GM18861 (cell line): Measurements from ENCODE around the gene PIEZO1.

ENCODE experiments used
- ATAC-seq: cut with Tn5 transposase; IDR thresholded peaks from one replicate; pipeline ENCODE4 v1.9.1; 2021; ENCODE audit not compliant: unreplicated experiment

The PIEZO1 gene

DNA sequence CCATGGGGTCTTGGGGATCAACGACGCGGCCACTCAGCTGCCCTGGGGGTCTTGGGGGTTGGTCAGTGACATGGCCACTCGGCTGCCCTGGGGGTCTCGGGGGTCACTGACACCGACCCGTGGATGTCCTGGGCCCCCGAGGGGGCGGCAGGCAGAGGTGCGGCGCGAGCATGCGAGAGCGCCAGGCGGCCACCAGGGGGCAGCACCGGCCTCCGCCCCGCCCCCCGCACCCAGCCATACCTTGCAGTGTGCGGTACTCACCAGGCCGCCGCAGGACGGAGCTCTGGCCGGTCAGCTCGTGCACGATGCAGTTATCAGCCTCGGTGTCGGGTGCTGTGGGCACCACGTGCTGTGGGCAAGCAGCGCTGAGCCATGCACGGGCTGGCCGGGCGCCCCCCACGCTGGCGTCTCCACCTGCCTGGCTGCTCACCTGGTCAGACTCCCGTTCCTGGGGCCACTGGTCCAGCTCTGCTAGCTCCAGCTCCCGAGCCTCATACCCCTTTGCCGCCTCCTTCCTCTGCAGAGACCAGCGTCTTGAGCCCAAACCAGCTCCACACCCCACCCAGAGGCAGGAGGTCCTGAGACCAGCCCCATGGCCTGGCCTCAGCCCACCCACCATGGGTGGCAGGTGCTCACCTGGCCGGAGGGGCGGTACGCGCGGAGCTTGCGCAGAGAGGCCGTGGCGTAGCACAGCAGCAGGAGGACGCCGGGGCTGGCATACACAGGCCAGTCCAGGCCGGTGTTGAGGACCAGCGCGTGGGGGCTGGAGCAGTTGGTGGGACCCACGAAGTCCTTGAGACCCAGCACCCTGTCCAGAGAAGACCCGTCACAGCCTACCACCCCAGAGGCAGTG is 47.5 kb downstream of the PIEZO1 start:
- no peak for ATAC-seq

DNA sequence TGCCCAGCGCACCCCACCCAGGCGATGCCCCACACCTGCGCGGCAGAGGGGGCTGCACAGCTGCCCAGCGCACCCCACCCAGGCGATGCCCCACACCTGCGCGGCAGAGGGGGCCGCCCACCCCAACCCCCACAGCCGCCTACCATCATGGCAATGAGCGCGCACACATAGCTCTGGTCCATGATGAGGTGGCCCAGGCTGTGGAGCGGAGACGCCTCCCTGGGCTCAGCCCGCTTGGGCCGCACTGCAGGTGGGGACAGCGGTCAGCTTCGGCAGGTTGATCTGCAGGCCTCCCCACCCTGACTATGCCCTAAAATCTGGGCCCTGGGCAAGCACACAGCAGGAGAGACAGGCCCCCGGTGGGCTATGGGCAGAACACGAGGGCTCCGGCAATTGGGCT is 48.5 kb downstream of the PIEZO1 start:
- ATAC-seq = no peak

DNA sequence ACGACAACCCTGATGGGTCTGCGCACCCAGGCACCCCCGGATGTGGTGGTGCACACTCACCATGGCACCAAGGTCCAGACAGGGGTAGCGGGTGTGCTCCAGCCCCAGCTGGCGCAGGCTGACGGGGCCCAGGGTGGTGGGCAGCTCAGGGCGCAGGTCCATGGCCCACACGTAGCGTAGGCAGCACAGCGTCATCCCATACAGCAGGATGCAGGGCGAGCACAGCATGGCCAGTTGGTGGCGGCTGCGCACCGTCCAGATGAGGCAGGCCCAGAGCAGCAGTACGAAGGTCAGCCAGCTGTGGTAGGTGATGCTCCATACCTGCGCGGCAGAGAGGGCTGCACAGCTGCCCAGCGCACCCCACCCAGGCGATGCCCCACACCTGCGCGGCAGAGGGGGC is 48.9 kb downstream of the PIEZO1 start:
- no peak for ATAC-seq

DNA sequence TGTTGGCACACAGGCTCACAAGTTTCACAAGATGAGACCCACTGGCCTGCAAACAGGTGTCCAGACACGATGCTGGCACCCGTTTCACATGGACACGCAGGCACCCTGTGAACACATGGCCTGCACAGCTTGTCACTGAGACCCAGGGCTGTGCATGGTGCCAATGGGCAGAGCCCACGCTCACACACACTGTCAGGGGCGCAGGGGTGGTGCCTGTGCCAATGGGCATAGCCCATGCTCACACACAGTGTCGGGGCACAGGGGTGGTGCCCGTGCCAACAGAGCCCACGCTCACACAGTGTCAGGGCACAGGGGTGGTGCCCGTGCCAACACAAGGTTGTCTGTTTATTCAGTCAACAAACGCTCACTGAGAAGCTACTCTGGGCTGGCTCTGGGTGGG is 49.4 kb downstream of the PIEZO1 start:
- ATAC-seq = no peak

DNA sequence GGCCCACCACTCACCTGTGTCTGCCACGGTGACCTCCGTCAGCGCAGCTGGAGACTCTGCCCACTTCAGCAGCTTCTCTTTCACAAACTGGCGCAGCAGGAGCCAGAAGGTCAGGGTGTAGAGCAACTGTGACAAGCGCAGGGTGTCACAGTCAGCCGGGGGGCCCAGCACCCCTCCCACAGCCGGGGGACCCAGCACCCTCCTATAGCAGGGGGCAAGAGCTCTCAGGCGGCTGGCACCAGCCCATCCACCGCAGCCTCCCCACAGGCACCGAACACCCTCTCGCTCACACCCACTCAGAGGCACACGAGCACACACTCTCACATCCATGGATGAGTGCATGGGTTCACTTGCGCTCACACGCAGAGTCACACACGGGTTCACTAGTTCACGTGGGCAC is 49.9 kb downstream of the PIEZO1 start:
- no peak for ATAC-seq

DNA sequence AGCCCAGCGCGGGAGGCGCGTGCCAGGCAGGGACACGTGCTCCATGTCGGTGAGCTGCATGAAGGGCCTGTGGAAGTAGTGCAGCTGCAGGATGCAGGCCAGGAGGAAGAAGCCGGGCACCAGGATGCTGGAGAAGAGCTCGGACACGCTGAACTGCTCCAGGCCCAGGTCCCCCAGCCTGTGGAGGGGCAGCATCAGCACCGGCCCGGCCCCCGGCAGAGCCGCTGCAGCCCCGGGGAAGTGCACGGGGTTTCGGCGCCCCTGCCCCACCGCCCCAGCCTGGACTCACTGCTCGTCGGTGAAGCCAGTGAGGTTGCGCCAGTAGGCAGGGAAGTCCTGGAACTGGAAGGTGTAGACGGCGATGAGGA is 50.7 kb downstream of the PIEZO1 start:
- no peak for ATAC-seq

DNA sequence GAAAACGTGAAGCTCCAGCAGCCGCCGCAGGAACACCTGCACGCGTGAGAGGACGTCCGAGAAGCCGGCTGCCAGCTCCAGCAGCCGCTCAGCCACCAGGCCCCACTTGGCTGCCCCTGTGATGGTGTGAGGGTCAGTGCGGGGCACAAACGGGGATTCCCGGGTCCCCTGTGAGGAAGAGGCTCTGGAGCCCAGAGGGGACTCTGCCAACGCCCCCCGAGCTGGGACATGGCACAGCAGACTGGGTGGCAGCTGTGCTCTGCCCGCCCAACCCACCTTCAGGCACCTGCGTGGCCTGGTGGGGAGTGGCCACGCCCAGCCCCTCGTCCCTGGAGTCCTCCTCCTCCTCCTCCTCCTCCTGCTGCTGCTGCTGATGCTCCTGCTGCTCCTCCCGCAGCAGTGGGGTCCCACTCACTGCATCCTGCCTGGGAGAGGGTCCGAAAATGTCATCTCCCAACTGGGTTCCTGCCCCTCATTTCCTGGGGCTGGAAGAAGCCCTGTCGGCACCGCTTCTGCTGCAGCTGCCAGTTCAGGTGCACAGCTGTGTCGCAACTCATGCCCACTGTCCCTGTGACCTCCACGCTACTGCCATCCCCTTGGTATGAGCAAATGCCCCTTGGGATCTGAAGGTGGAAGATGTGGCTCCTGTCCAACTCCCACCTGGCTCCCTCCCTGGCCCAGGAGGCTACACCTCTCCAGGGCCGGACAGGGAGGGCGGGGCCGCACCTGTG is 51.2 kb downstream of the PIEZO1 start:
- ATAC-seq = no peak

DNA sequence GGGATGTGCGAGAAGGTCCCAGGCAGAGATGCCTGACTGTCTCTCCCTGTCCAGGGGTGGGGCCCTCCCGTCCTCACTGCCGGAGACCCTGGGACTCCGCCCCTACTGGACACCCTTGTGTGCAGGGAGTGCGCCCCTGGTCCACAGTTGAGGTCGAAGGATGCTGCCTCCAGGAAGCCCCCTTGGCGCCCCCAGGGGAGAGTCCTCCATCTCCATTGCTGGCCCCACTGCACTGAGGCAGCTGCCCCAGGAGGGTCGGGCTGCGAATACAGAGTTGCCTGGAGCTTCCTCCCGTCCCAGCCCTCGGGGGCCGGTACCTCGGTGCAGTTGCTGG is 52.1 kb downstream of the PIEZO1 start:
- no peak for ATAC-seq

DNA sequence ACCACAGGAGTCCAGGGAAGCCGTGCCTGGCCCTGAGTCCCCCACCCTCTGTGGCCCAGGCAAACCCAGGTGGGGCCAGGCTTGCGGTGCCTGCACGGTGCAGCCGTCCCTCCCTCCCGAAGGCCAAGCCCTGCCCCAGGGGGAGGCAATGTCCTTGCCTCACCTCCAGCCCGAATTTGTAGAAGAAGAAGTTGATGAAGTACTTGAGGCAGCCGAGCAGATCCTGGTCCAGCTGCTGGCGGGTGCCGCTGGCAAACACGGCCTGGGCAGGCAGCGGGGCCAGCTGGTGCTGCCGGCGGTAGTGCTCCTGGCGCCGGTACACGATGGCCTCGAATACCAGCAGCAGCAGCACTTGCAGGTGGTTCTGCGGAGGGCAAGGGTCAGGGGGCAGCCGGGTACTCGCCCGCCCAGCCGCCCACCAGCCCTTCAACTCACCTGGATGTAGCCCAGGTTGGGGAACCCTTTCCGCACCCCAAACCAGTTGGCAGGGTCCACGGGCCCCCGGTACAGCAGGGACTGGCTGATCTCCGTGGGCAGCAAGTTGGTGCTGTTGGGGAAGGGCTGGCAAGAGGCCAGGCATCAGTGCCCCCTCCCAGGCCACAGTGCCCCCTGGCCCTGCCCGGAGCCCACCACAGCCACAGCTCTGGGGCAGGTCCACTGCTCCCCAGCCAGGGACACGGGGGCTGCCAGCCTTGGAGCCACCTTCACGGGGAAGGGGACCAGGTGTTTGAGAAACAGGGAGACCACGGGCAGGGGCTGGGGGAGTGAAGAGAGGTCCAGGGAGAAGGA is 52.7 kb downstream of the PIEZO1 start:
- no peak for ATAC-seq

DNA sequence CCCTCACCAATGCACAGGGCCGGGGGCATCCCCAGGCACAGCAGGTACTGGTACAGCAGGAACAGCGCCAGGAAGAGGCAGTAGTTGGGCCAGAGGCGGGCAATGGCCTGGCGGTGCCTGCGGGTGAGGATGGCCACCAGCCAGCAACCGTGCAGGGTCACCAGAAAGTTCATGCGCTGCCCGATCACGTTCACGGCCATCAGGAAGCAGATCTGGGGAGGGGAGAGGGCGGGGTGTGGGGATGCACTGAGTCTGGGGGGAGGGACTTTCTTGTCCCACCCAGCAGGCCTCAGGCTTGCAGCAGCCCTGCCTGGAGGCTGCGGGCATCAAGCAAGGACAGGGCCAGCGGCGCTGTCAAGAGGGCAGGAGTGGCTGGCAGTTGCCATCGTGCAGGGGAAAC is 53.3 kb downstream of the PIEZO1 start:
- no peak for ATAC-seq

DNA sequence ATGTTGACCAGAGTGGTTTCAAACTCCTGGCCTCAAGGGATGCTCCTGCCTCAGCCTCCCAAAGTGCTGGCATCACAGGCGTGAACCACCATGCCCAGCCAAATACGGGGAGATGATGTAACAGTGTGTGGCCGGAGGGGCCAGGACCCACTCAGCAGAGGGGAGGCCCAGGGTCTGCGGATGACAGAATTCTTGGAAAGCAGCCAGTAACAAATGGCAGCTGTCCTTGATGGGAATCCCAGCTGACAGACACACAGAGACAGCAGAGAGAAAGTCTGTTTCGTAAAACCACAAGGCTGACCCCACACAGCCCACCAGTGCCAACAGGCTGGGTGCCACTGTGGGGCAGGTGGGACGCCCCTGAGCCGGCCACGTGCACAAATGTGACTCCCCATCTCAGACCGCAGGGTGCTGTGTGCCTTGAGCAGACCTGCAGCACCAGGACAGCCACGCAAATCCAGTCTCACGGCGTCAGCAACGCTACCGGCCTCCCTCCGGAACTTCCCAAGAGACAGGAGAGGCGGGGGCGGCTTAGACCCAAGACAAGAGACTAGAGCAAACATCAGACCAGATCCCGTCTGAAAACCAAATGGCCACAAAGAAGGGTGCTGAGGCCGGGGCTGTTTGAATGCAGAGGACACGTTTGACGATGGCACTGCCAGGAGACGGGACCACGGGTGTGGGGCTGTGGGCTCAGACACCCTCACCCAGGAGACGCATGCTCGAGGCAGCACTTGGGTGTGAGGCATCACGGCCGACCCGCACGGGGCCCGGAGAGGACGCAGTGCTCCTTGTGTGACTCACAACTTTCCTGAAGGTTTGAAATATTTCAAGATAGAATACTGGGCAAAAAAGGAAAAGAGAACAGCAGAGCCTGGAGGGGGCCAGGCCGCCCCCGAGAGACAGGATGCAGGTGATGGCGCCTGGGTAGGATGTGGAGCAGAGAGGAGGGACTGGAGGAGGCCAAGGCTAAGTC is 54.1 kb downstream of the PIEZO1 start:
- ATAC-seq = no peak

DNA sequence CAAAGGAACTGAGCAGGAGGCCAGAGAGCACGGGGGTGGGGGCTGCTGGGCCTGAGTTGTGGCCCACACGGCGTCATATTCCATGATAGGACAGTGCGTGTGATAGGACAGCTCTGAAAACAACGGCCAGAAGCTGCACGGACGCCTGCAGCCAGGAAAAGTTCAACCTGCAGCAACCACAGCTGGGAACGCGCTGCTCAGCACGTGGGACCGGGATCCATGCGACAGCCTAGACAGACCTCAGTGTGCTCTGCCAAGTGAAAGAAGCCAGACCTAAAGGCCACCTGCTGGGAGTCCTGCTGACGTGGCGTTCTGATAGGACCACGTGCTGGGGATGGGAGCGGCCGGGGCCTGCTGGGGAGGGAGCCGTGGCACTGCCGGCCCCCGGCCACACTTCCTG is 57.1 kb downstream of the PIEZO1 start:
- ATAC-seq = no peak

DNA sequence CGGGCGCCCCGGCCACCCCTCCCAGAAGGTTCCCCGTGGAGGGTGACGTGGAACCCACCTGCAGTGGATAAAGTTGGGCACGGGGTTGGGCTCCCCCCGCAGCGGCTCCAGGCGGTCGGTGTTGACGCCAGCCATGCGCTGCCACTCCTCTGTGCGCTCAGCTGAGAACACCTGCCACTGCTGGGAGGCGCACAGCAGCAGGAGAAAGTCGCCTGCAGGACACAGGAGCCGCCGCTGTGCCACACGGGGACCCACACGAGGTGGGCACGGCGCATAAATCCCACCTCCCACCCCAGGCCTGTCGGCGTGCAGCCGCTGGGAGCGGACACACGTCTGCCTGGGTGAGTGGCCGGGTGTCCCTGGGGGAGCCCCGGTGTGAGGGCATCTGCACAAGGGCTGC is 58.0 kb downstream of the PIEZO1 start:
- ATAC-seq = no peak

DNA sequence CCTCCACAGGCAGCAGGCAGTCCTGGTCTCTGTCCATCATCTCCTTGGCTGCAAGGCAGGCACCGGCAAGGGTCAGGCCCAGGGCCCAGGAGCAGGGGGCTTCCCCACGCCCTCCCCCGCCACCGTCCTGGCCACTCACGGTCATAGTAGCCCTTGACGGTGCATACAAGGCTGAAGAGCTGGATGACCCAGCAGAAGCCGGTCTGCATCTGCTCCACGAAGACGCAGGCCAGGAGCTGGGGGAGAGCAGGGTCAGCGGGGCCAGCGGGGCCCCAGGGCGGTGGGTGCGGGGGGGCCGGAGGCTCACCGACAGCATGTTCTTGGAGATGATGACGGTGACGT is 58.6 kb downstream of the PIEZO1 start:
- ATAC-seq = no peak

DNA sequence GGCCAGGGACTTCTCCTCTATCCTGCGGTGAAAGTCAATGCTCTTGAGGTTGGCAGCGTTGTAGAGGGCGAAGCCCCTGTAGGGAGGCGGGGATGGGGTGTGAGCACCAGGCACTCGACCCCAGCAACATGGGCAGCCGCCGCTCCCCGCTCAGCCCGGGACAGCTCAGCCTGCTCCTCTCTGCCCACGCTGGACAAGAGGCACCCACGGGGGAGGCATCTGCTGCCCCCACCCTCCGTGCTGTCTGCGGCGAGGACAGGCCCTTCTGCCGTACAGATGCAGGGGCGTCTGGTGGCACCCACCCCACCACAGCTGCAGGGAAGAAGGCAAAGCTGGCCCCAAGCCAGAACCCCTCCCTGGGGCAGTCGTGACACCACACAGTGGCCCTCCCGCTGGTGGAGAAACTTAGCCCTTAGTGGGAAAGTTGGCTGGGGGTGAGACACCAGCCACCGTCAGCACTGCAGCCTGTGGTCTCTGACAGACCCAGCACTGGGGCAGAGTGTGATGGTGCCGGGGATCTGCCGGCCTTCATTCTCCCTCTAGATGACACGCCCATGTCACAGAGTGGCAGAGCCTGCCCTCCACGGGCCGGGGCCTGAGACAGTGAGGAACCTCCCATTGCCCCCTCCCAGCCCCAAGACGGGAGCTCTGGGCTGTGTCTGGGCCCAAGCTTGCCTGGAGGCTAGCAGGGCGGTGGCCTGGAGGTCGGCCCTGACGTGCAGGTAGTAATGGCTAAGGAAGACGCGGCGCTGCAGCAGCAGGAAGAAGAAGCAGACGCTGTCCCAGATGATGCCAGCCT is 59.2 kb downstream of the PIEZO1 start:
- no peak for ATAC-seq

DNA sequence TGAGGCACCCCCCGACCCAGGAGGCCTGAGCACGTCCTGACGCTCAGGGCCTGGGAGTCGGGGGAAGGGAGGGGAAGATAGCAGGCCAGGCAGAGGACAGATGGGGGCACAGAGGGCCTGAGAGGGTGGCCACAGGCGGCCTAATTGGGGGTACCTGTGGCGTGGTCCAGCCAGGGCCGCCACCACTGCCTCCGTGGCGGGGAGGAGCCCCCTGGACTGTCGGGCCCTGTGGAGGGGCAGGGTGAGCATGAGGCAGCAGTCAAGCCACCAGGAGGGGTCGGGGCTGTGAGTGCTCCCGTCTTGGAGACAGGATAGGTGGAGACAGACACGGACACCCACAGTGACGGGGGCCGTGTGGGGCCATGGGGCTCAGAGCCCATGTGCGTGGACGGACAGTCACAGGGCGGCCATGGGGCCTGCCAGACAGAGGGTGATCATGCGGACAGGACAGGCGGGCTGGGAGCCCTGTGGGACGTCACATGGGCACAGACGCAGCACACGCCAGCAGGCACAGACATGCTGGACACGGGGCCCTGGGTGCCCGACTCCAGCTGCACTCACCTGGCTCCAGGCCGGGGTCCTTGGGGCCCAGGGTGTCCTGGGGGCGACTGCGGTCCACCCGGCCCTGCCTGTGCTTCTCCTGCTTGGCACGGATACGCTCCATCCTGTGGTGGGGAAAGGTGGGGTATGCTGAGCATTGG is 60.0 kb downstream of the PIEZO1 start:
- ATAC-seq = no peak

DNA sequence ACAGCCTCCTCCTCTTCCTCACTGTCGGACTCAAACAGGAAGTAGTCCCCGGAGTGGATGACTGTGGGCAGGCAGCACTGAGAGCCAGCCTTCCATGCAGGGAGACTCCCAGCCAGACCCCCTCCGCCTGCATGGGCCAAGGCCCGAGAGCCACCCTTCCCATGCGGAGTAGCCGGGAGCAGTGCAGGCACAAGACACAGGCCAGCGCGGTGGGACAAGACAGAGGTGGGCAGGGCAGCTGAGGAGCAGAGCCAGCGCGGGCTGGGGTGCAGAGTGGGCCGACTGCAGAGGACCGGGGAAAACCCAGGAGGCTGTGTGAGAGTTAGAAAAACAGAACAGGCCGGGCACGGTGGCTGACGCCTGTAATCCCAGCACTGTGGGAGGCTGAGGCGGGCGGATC is 61.1 kb downstream of the PIEZO1 start:
- no peak for ATAC-seq

DNA sequence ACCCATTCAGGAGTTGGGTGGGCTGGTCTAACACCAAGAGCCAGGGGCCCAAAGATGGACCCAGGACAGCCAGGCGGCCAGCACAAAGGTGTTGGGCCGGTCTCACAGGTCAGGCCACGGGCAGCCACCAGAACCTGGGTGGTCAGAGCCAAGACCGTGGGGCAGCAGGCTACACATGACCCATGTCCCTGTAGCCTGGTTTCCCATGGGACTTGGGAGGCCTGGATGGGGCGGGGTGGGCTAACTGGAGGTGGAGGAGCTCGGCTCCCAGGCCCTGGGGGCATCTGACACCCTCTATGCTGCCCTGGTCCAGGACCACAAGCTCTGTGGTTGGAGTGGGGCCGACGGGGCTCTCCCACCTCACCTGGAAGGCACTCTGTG is 61.5 kb downstream of the PIEZO1 start:
- no peak for ATAC-seq

DNA sequence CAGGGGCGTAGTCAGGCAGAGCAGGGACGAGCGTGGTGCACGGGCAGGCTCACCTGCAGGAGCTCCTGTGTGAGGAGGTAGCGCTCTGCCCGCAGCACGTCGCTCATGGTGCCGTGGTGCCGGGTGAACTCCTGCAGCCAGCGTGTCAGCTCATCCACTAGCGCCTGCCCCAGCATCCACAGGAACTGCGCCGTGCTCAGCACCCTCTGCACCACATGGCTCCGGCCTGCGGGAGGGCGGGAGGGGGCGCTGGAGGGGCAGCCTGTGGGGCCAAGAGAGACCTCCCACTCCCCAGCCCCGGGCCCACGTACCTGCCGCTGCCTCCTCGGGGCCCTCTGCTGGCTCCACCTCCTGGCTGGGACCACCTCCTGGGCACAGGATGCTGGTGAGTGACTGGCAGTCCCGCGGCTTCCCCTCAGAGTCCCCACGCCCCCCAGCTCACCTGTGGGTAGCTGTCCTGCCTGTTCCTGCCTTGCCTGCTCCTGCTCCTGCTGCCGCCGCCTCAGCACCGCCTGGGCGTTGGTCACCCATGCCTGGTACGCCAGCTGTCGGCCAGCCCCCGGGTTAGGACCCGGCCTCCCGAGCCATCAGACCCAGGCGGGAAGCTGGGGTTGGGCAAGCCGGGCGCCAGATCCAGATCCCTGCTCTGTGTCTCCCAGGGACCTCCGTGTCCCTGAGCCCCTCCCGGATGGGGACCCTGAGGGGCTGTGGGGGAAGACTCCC is 62.1 kb downstream of the PIEZO1 start:
- ATAC-seq = no peak
